H1 (cell line): ENCODE measurements around the gene BRD7. TPM values are rescaled to one million over a fixed set of nuclear protein-coding genes. Genes with fewer than 3 reads are reported as not detected.

Experiments
- CTCF ChIA-PET: fragments of 300-600 bp; sonication (Branson Sonifier 250); formaldehyde crosslinking; loops from one replicate; lab custom pipeline; 2021; ENCODE audit not compliant: partially characterized antibody; lab: Charles Lee
- POLR2A ChIA-PET: fragments of 300-600 bp; sonication (Branson Sonifier 250); formaldehyde crosslinking; loops from one replicate; lab custom pipeline; 2021; ENCODE audit warnings: inconsistent platforms; ENCODE audit not compliant: partially characterized antibody; lab: Charles Lee
- DNase-seq, 2 experiments: peaks; one replicate each; pipeline versions ENCODE4 v3.0.0 to v3.0.0-alpha.2; 2010 to 2022; ENCODE audit warnings: low spot score in 2 of 2, low read depth in 1 of 2, mixed read lengths in 1 of 2
- FAIRE-seq: peaks from 2 replicates; lab custom pipeline; 2011; peaks lifted over from hg19 to GRCh38; lab: Jason Lieb, UNC
- H2AFZ ChIP-seq: 2 replicates; pipeline ENCODE4 v1.8.1; 2012; ENCODE audit warnings: low read length, inconsistent platforms
- H2AK5ac ChIP-seq: 2 replicates; pipeline ENCODE4 v1.6.1; 2013; ENCODE audit warnings: low read depth, low read length
- H2BK120ac ChIP-seq: replicated peaks from 2 replicates; pipeline ENCODE3; 2013; ENCODE audit warnings: low read depth, low read length, inconsistent platforms
- H2BK12ac ChIP-seq: 2 replicates; pipeline ENCODE4 v1.6.1; 2013; ENCODE audit warnings: low read depth, low read length
- H2BK15ac ChIP-seq: 2 replicates; pipeline ENCODE4 v1.6.1; 2013; ENCODE audit warnings: low read length
- H2BK20ac ChIP-seq: 2 replicates; pipeline ENCODE4 v1.6.1; 2013; ENCODE audit warnings: low read length
- H2BK5ac ChIP-seq: 2 replicates; pipeline ENCODE4 v1.6.1; 2013; ENCODE audit warnings: low read depth, low read length
- H3K14ac ChIP-seq: 2 replicates; pipeline ENCODE4 v1.6.1; 2013; ENCODE audit warnings: inconsistent platforms; ENCODE audit not compliant: insufficient read length
- H3K18ac ChIP-seq: 2 replicates; pipeline ENCODE4 v1.6.1; 2013; ENCODE audit warnings: low read length; ENCODE audit errors: extremely low read depth
- H3K23ac ChIP-seq: 2 replicates; pipeline ENCODE4 v1.6.1; 2013; ENCODE audit warnings: inconsistent platforms; ENCODE audit not compliant: insufficient read length
- H3K23me2 ChIP-seq: 2 replicates; pipeline ENCODE4 v1.6.1; 2013; ENCODE audit warnings: low read depth, low read length
- H3K27ac ChIP-seq: 2 replicates; pipeline ENCODE4 v1.6.1; 2011; ENCODE audit warnings: low read depth, low read length, inconsistent platforms
- H3K27me3 ChIP-seq, 4 experiments: replicated peaks in 1 of 4; 1 replicate in 1 of 4; 2 replicates in 3 of 4; pipeline versions ENCODE4 v1.6.1 to v1.8.1; 2011 to 2013; ENCODE audit warnings: low read length in 3 of 4, mild to moderate bottlenecking in 3 of 4, inconsistent platforms in 2 of 4, mixed read lengths in 2 of 4, moderate library complexity in 1 of 4; ENCODE audit not compliant: control insufficient read depth in 3 of 4, insufficient read depth in 3 of 4; ENCODE audit errors: extremely low read depth in 1 of 4
- H3K36me3 ChIP-seq, 4 experiments: 2 replicates each; pipeline versions ENCODE4 v1.6.1 to v1.8.1; 2011 to 2013; ENCODE audit warnings: mild to moderate bottlenecking in 4 of 4, low read length in 3 of 4, moderate library complexity in 2 of 4, control low read depth in 1 of 4, inconsistent platforms in 1 of 4; ENCODE audit not compliant: insufficient read depth in 4 of 4, control insufficient read depth in 2 of 4
- H3K4ac ChIP-seq: replicated peaks from 2 replicates; pipeline ENCODE3; 2013; ENCODE audit warnings: low read length, low read depth, mixed read lengths, inconsistent platforms; ENCODE audit not compliant: insufficient read length
- H3K4me1 ChIP-seq, 4 experiments: replicated peaks in 1 of 4; 1 replicate in 1 of 4; 2 replicates in 3 of 4; pipeline versions ENCODE4 v1.6.1 to v1.8.1; 2011 to 2013; ENCODE audit warnings: low read length in 3 of 4, inconsistent platforms in 2 of 4, mixed read lengths in 1 of 4; ENCODE audit not compliant: insufficient read depth in 4 of 4, control insufficient read depth in 3 of 4
- H3K4me2 ChIP-seq, 2 experiments: 2 replicates each; pipeline versions ENCODE4 v1.6.1 to v1.8.1; 2011 to 2013; ENCODE audit warnings: low read depth in 2 of 2, low read length in 2 of 2, control low read depth in 1 of 2, inconsistent platforms in 1 of 2, mild to moderate bottlenecking in 1 of 2; ENCODE audit not compliant: insufficient read depth in 1 of 2
- H3K4me3 ChIP-seq, 4 experiments: fragments of 200-600, 300-600 bp in 1 of 4; sonication (generic), shearing (Covaris generic), sonication (Bioruptor Twin) in 1 of 4; 2 replicates each; pipeline versions ENCODE4 v1.5.1 to v1.8.1; 2011 to 2016; ENCODE audit warnings: low read length in 4 of 4, low read depth in 3 of 4, control low read depth in 2 of 4, inconsistent platforms in 2 of 4, mild to moderate bottlenecking in 2 of 4, mixed read lengths in 1 of 4, moderate library complexity in 1 of 4; ENCODE audit not compliant: insufficient read depth in 2 of 4; ENCODE audit errors: extremely low read depth in 1 of 4
- H3K56ac ChIP-seq: replicated peaks from 2 replicates; pipeline ENCODE3; 2013; ENCODE audit warnings: low read depth, mild to moderate bottlenecking, mixed read lengths, low read length, inconsistent platforms; ENCODE audit not compliant: insufficient read length
- H3K79me1 ChIP-seq: 2 replicates; pipeline ENCODE4 v1.6.1; 2013; ENCODE audit warnings: low read depth, low read length, control low read depth
- H3K79me2 ChIP-seq, 2 experiments: 2 replicates each; pipeline versions ENCODE4 v1.6.1 to v1.8.1; 2012 to 2013; ENCODE audit warnings: low read length in 2 of 2, mild to moderate bottlenecking in 2 of 2, inconsistent platforms in 1 of 2; ENCODE audit not compliant: insufficient read depth in 2 of 2, control insufficient read depth in 1 of 2
- H3K9ac ChIP-seq, 4 experiments: replicated peaks in 1 of 4; 1 replicate in 1 of 4; 2 replicates in 3 of 4; pipeline versions ENCODE4 v1.6.1 to v1.8.1; 2011 to 2013; ENCODE audit warnings: low read depth in 3 of 4, low read length in 3 of 4, control low read depth in 2 of 4, mild to moderate bottlenecking in 2 of 4, moderate library complexity in 2 of 4, inconsistent platforms in 1 of 4; ENCODE audit errors: extremely low read depth in 1 of 4
- H3K9me3 ChIP-seq, 2 experiments: 2 replicates each; pipeline versions ENCODE4 v1.6.1 to v1.8.1; 2012 to 2013; ENCODE audit warnings: mild to moderate bottlenecking in 2 of 2, moderate library complexity in 2 of 2, control low read depth in 1 of 2, inconsistent platforms in 1 of 2, low read depth in 1 of 2, low read length in 1 of 2, mixed read lengths in 1 of 2; ENCODE audit not compliant: insufficient read depth in 2 of 2
- H4K20me1 ChIP-seq, 2 experiments: replicated peaks in 1 of 2; 2 replicates each; pipeline versions ENCODE3 to v1.8.1; 2011 to 2013; ENCODE audit warnings: inconsistent platforms in 2 of 2, low read length in 2 of 2, mild to moderate bottlenecking in 1 of 2; ENCODE audit not compliant: insufficient read depth in 2 of 2, control insufficient read depth in 1 of 2
- H4K5ac ChIP-seq: 2 replicates; pipeline ENCODE4 v1.6.1; 2013; ENCODE audit warnings: low read length, low read depth, mixed read lengths, inconsistent platforms; ENCODE audit not compliant: insufficient read length
- H4K8ac ChIP-seq: 2 replicates; pipeline ENCODE4 v1.8.0; 2013; ENCODE audit warnings: mild to moderate bottlenecking, moderate library complexity, low read length, inconsistent platforms; ENCODE audit not compliant: insufficient read depth; ENCODE audit errors: extremely low read depth
- H4K91ac ChIP-seq: replicated peaks from 2 replicates; pipeline ENCODE3; 2013; ENCODE audit warnings: low read length, mixed read lengths, inconsistent platforms; ENCODE audit not compliant: insufficient read length
- BRCA1 ChIP-seq: IDR thresholded peaks from 2 replicates; pipeline ENCODE4 v1.6.1; 2012; ENCODE audit warnings: low read depth, low read length, improper control_type of control experiment
- GABPA ChIP-seq: IDR thresholded peaks from 2 replicates; pipeline ENCODE4 v1.6.1; 2011; ENCODE audit warnings: mild to moderate bottlenecking, low read length, moderate library complexity, borderline replicate concordance; ENCODE audit not compliant: insufficient read depth
- NRF1 ChIP-seq: IDR thresholded peaks from 2 replicates; pipeline ENCODE4 v1.6.1; 2011; ENCODE audit warnings: mild to moderate bottlenecking, low read depth, low read length, improper control_type of control experiment
- POU5F1 ChIP-seq: IDR thresholded peaks from 2 replicates; pipeline ENCODE4 v1.6.1; 2011; ENCODE audit warnings: low read depth, mild to moderate bottlenecking, low read length, moderate library complexity
- RBBP5 ChIP-seq: IDR thresholded peaks from 2 replicates; pipeline ENCODE4 v1.7.1; 2012; ENCODE audit warnings: low read depth, mild to moderate bottlenecking, inconsistent platforms, low read length, moderate library complexity, borderline replicate concordance
- SAP30 ChIP-seq: fragments of 300-600 bp; sonication (generic); IDR thresholded peaks from 2 replicates; pipeline ENCODE4 v1.7.1; 2012; ENCODE audit warnings: low read length, moderate library complexity, mild to moderate bottlenecking, inconsistent platforms; ENCODE audit not compliant: insufficient read depth, insufficient replicate concordance
- SP4 ChIP-seq: IDR thresholded peaks from 2 replicates; pipeline ENCODE4 v1.6.1; 2012; ENCODE audit warnings: low read length, inconsistent platforms
- SRF ChIP-seq: IDR thresholded peaks from 2 replicates; pipeline ENCODE4 v1.6.1; 2011; ENCODE audit warnings: mild to moderate bottlenecking, low read depth, low read length, moderate library complexity
- TBP ChIP-seq: IDR thresholded peaks from 2 replicates; pipeline ENCODE4 v1.6.1; 2011; ENCODE audit warnings: low read depth, low read length, improper control_type of control experiment
- TCF12 ChIP-seq: IDR thresholded peaks from 2 replicates; pipeline ENCODE4 v1.6.1; 2011; ENCODE audit warnings: low read depth, mild to moderate bottlenecking, low read length
- WGBS, 2 experiments: shearing (Covaris generic) in 1 of 2; methylation state at CpG; one replicate each; pipeline versions ENCODE4 v1.1.6 to v1.1.7; 2013 to 2015; ENCODE audit warnings: low lambda C conversion rate in 2 of 2, mixed read lengths in 2 of 2, inconsistent platforms in 1 of 2, low coverage in 1 of 2, missing lambda C conversion rate in 1 of 2; ENCODE audit not compliant: insufficient replicate concordance in 2 of 2, insufficient coverage in 1 of 2, insufficient read length in 1 of 2; ENCODE audit errors: extremely low coverage in 1 of 2, missing lambda C conversion rate in 1 of 2; 5-methylcytosine and 5-hydroxymethylcytosine counted together
- polyA plus RNA-seq, 7 experiments: library from polyadenylated mRNA; depleted of rRNA in 3 of 7; stranded (reverse) in 5 of 7; unstranded in 2 of 7; fragments of >200 nt in 5 of 7; fragments of 200-250 nt in 2 of 7; gene quantifications; 1 replicate in 5 of 7; 2 replicates in 1 of 7; 4 replicates in 1 of 7; pipeline versions ENCODE4 v1.2.1 to v1.2.3, GENCODE V29; 2011 to 2013; ENCODE audit warnings: missing spikeins in 2 of 7, mixed read lengths in 2 of 7
- total RNA-seq: library from RNA; stranded (reverse); fragmentation: NEBNext Ultra II Directional; extraction: Animal tissue kit (Norgen Biotek cat#: 25700); gene quantifications from 2 replicates; pipeline ENCODE4 v1.2.1, GENCODE V29; 2021
- TF ChIP-seq, protein P1 (sequence below): IDR thresholded peaks from 2 replicates; pipeline ENCODE4 v1.6.1; 2011; ENCODE audit warnings: low read length, improper control_type of control experiment

Gene BRD7
- total and polyA plus RNA-seq, 2 of the 8 experiments (the other 6 are each of a cell fraction or from before 2014, with no cell fraction given) = 42.5 to 120 TPM

DNA sequence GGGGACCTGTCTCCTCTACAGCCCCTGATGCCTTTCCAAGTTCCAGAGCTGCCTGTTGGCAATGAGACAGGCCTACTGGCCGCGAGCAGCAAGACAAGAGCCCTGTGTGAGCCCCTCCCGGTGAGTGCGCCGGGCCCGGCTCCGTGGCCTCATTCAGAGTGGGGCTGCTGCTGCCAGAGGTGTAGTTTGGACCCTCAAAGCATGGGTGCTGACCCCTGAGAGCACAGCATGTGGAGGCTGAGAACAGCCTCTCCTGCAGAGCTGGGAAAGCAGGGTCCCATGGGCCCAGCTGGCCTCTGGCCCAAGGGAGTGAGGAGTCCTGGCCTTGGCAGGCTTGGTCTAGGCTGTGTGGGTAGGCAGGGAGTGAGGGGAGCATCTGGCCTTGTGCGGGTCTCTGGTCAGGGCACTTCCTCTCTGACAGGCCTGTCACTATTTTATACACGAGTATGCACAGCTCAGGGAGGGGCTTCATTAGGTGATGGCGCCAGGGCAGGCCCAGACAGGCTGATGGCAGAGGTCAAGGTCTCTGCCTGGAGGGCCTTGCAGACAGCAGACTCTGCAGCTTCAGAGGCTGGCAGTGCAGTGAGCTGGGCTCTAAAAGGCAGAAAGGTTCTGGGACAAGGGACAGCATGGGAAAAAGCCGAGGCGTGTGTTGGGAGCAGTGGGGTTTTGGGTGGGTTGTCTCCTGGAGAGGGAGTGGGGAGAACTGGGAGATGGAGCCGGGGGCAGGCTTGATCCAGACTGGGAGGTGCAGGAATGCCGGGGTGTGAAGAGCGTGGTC is 59.1 kb downstream of the BRD7 start:
- no peak overlapping the region for H2BK20ac ChIP-seq
- H3K4me1 ChIP-seq = no peaks in the 10 kb centered on the region; a peak in 1 of 7 replicates
- DNase-seq (no peak), FAIRE-seq (no peak)
- peak overlapping the region; percentile 65 for H4K91ac ChIP-seq
- no peak overlapping the region for H2BK15ac ChIP-seq
- H3K4ac ChIP-seq = no peak overlapping the region
- peaks cover 0 to 10% (median 1%) of the 10 kb centered on the region in 4 experiments; a peak in 2 of 8 replicates for H3K36me3 ChIP-seq
- H3K9ac ChIP-seq = no peak overlapping the region
- H2BK5ac ChIP-seq = no peak overlapping the region
- ChIA-PET CTCF (interaction anchor here (0.8 to 1.6 kb wide), 8 partner anchors 9 to 230 kb away, joined by 3 to 6 read pairs (median 3); partner anchors contain the start of gene ADCY7), POLR2A (interaction anchor here (1.5 to 1.6 kb wide), 2 partner anchors 12 to 47 kb away, joined by 4 to 5 read pairs; no protein-coding TSS in a partner anchor)
- no peak overlapping the region for H3K4me3 ChIP-seq
- H4K20me1 ChIP-seq = peaks cover 3 to 4% of the 10 kb centered on the region in 2 experiments
- no peaks in the 10 kb centered on the region for H3K79me1 ChIP-seq
- no peak overlapping the region for H3K56ac ChIP-seq
- no peaks in the 10 kb centered on the region for H3K23me2 ChIP-seq
- H3K14ac ChIP-seq = no peak overlapping the region
- no peak overlapping the region for H4K5ac ChIP-seq
- H2BK12ac ChIP-seq = no peak overlapping the region
- H2AK5ac ChIP-seq = 0 out of 2 replicates have a peak overlapping the region, but pooled peaks have one; percentile 13
- no peak overlapping the region for H3K27ac ChIP-seq
- whole genome bisulfite sequencing, 2 experiments = 90% methylated on average over 15 of the region's 15 CpGs; no CpG with 5 or more reads in 1 of the 2 experiments
- no peaks in the 10 kb centered on the region for H3K79me2 ChIP-seq
- H3K18ac ChIP-seq = no peak overlapping the region
- no peak overlapping the region for H3K23ac ChIP-seq
- H3K9me3 ChIP-seq = no peaks in the 10 kb centered on the region; a peak in 1 of 4 replicates
- H3K4me2 ChIP-seq = no peak overlapping the region
- H4K8ac ChIP-seq = peak overlapping the region; percentile 46; the same call in 1 of the 2 replicates
- H3K27me3 ChIP-seq = no peaks in the 10 kb centered on the region
- no peak overlapping the region for H2AFZ ChIP-seq
- no peak overlapping the region for H2BK120ac ChIP-seq
- TF ChIP-seq GABPA (no peak), SP4 (no peak), TBP (no peak), SAP30 (no peak), NRF1 (no peak), POU5F1 (no peak), TCF12 (no peak), SRF (no peak), BRCA1 (no peak), RBBP5 (no peak)
- TF ChIP-seq, protein P1, sequence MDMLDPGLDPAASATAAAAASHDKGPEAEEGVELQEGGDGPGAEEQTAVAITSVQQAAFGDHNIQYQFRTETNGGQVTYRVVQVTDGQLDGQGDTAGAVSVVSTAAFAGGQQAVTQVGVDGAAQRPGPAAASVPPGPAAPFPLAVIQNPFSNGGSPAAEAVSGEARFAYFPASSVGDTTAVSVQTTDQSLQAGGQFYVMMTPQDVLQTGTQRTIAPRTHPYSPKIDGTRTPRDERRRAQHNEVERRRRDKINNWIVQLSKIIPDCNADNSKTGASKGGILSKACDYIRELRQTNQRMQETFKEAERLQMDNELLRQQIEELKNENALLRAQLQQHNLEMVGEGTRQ = no peak
